Muscle of arm (tissue), 12 donors: ENCODE results near the gene RBCK1. TPM values are rescaled to one million over a fixed set of nuclear protein-coding genes. Genes with fewer than 3 reads are reported as not detected.
"Not testable (repeated sequence)": the region's sequence is repeated elsewhere in the genome, so short reads cannot be mapped to it uniquely, and the experiment has no call there.

ENCODE experiments used
- DNase-seq: peaks from one replicate; pipeline ENCODE4 v3.0.0-alpha.2; 2013
- polyA plus RNA-seq, 12 donors: library from polyadenylated mRNA; unstranded; fragments of 120-200 nt; gene quantifications; one replicate each; pipeline ENCODE4 v1.2.1, GENCODE V29; 2013; ENCODE audit not compliant: insufficient read length in 12 of 12

The RBCK1 gene
- polyA plus RNA-seq, 12 donors, result 42.4 to 72.1 (median 49.8) TPM; not detected in 1

DNA sequence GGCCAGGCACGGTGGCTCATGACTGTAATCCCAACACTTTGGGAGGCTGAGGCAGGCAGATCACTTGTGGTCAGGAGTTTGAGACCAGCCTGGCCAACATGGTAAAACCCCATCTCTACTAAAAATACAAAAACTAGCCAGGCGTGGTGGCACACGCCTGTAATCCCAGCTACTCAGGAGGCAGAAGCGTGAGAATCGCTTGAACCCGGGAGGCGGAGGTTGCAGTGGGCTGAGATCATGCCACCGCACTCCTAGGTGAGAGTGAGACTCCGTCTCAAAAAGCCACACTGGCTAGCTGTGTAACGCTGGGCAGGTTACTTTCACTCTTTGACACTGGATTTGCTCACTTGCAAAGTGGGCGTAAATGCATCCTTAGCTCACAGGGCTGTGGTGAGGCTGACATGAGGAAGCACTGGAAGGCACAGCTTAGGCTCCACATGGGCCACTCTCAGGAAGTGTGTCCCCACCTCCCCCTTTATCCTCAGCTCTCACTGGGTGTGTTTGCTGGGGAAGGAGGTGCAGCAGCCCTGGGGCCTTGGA, 35.5 kb upstream of the RBCK1 start:
- not testable (repeated sequence) for DNase-seq

GRCh38 chr20:373171-373890, 34.8 kb upstream of the RBCK1 start:
- no peak for DNase-seq

GRCh38 chr20:375265-375889, 32.7 kb upstream of the RBCK1 start:
- DNase-seq, result no peak

DNA sequence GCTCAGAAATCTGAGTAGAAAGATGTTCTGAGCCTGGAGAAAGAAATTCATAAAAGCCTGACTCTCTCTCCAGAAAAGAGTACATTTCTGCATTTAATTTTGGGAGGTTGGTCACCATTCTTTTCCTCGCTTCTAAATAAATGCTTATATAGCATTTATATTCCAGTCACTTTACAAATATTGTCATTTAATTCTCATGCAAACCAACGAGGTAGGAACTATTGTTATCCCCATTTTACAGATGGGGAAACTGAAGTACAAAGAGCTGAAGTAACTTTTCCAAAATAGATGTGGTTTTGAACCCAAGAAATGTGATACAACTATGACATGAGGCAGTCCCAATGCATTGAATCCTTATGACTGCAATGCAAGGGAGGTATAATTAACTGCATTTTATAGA, 32.0 kb upstream of the RBCK1 start:
- DNase-seq, result no peak

- no peak for DNase-seq
These were observed 31.3 kb upstream of the RBCK1 start for GRCh38 chr20:376750-377149.

GRCh38 chr20:377578-377977, 30.5 kb upstream of the RBCK1 start:
- DNase-seq, result not testable (repeated sequence)

DNA sequence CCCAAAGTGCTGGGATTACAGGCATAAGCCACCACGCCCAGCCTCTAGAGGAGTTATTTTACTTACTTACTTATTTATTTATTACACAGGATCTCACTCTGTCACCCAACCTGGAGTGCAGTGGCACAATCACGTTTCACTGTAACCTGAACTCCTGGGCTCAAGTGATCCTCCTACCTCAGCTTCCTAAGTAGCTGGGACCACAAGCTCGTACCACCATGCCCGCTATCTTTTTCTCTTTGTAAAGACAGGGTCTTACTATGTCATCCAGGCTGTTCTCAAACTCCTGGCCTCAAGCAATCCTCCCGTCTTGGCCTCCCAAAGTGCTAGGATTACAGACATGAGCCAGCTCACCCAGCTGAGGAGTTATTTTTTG, 29.1 kb upstream of the RBCK1 start:
- no peak for DNase-seq

DNA sequence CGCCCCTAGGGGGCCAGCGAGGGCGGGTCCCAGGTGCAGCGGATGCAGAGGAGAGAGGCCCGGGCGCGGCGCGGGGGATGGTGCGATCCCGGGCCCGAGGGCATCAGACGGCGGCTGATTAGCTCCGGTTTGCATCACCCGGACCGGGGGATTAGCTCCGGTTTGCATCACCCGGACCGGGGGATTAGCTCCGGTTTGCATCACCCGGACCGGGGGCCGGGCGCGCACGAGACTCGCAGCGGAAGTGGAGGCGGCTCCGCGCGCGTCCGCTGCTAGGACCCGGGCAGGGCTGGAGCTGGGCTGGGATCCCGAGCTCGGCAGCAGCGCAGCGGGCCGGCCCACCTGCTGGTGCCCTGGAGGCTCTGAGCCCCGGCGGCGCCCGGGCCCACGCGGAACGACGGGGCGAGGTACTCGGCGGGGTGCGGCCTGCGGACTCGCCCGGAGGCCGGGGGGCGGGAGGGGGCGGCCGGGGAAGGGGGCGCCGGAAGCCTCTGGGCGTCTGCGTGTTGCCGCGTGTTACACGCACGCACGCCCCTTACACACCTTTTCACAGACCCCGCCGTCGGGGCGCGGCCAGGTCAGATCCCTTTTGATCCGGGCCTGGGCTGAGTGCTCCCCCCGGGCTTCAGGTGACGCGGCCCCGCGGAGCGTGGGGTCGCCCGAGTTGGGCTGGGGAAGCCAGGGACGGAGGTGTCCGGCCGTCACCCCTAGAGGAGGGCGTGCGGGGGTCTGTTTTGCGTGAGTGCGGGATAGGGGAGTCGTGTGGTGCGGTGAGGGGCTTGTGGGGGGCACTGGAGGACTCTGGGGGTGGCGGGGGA, 27.1 kb upstream of the RBCK1 start:
- DNase-seq, result peak; percentile 29

- peak; percentile 18 for DNase-seq
These were observed 26.4 kb upstream of the RBCK1 start for GRCh38 chr20:381581-382290.

DNA sequence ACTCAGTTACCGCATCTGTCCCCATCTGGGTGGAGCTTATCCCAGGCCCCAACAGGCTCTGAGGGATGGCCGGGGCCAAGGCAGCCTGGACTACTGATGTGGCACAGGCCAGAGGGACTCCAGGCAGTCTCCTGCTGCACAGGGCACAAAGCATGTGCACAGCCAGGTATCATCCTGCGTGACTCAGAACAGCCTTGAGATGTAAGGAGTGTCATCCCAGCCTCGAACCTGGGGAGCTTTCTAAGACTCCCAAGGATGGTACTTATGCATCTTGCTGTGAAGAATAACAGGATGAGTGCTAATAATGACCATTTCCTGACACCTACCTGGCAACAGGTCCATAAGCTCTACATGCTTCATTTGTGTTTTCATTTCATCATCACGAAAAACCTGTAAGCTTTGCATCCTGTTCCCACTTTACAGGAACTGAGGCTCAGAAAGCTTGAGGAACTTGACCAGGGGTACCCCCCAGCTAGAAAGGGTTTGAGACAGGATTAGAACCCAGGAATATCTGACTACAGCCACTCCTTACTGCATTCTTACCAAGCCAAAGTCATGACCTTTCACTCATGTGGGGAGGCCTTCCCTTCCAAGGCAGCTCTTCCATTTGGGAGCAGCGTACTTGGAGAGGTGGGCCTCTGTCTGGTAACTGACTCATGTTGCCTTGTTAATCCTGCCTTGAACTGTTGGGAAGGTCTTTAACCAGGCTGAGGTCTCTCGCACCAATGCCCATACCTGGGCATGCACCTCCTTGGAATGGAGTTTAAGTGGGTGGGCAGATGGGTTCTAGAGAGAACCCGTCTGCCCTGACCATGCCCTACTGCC, 25.6 kb upstream of the RBCK1 start:
- no peak for DNase-seq

DNA sequence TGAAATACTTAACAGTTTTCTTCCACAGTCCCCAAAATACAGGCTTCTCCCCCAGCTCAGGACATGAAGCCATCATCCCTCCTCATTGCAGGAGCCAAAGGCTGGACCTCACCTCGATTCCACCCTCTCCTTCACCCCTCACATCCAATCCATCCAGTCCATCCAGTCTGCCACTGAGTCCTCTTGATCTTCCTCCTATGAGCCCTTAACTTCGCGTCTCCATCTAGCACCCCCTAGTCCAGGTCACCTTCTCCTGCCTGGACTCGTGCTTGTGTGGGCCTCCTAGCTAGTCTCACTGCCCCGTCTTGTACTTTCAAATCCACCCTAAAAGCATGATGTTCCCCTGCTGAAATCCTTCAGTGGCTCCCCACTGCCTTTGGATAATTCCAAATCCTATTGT, 24.2 kb upstream of the RBCK1 start:
- no peak for DNase-seq

GRCh38 chr20:384723-385122, 23.4 kb upstream of the RBCK1 start:
- DNase-seq, result no peak

- no peak for DNase-seq
These were observed 22.7 kb upstream of the RBCK1 start for GRCh38 chr20:385448-385847.

DNA sequence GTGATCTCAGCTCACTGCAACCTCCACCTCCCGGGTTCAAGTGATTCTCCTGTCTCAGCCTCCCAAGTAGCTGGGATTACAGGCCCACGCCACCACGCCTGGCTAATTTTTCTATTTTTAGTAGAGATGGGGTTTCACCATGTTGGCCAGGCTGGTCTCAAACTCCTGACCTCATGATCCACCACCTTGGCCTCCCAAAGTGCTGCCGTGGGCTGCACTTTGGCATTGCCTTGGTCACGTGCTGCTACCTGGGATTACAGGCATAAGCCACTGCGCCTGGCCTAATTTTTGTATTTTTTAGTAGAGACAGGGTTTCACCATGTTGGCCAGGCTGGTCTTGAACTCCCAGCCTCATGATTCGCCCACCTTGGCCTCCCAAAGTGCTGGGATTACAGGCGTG, 21.5 kb upstream of the RBCK1 start:
- not testable (repeated sequence) for DNase-seq

GRCh38 chr20:387520-387919, 20.6 kb upstream of the RBCK1 start:
- DNase-seq, result no peak

DNA sequence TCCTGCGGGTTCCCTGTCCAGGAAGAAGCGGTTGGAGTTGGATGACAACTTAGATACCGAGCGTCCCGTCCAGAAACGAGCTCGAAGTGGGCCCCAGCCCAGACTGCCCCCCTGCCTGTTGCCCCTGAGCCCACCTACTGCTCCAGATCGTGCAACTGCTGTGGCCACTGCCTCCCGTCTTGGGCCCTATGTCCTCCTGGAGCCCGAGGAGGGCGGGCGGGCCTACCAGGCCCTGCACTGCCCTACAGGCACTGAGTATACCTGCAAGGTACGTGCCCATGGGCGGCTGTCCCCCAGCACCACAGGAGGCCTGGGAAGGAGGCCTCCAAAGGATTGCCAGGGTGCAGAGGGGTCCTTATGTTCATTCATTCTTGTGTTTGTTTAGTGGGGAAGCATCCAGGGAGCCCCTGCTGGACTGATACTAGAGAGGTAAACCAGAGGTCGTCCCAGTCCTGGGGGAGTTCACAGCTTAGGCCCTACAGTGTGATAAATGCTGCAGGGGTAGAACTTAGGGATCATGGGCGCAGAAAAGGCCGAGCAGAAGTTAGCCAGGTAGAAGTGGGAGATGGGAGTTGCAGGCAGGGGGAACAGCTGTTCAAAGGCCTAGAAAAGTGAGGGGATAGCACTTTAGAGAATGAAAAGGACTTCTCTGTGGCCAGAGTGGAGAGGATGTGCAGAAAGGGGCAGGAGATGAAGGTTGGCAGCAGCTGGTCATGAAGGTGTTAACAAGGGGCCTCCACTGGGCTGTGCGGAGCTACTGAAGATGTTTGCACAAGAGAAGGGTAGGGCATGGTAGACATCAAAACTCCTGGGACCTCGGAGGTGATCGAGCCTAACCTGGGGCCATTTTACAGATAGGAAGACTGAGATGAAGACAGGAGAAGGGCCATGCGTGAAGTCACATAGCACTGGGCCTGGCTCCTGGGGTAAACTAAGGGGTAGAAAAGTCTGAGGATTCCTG, 19.8 kb upstream of the RBCK1 start:
- no peak for DNase-seq

DNA sequence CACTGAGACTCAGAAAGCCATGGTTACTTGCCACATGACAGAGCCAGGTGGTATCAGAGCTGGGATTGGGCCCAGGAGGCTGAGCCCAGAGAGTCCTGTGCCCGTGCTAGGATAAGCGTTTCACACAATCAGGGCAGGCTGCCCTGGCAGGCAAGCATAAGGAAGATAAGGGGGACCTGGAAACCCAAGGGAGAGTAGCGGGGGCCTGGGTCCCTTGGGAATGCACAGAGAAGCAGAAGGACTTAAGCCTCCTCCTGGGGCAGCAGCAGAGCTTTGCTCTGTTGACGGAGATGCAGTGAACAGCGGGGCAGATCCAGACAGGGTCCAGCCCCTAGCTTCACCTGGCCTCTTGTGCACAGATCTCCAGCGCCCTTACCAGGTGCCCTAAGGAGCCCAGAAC, 18.9 kb upstream of the RBCK1 start:
- no peak for DNase-seq

GRCh38 chr20:391041-391711, 16.9 kb upstream of the RBCK1 start:
- no peak for DNase-seq

DNA sequence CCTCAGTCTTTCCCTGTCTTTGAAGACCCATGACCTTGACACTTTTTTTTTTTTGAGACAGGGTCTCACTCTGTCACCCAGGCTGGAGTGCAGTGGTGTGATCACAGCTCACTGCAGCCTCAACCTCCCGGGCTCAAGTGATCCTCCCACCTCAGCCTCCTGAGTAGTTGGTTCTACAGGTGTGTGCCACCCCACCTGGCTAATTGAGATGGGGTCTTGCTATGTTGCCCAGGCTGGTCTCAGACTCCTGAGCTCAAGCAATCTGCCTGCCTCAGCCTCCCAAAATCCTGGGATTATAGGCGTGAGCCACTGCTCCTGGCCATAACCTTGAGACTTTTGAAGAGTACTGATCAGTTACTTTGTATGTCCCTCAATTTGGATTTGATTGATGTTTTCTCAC, 14.8 kb upstream of the RBCK1 start:
- not testable (repeated sequence) for DNase-seq
